GM21390 (cell line): ENCODE results near the gene ARSA.
"Not testable (repeated sequence)": the region's sequence is repeated elsewhere in the genome, so short reads cannot be mapped to it uniquely, and the experiment has no call there.

ENCODE experiments used
- ATAC-seq: cut with Tn5 transposase; IDR thresholded peaks from one replicate; pipeline ENCODE4 v1.9.1; 2021; ENCODE audit not compliant: unreplicated experiment

ARSA gene

DNA sequence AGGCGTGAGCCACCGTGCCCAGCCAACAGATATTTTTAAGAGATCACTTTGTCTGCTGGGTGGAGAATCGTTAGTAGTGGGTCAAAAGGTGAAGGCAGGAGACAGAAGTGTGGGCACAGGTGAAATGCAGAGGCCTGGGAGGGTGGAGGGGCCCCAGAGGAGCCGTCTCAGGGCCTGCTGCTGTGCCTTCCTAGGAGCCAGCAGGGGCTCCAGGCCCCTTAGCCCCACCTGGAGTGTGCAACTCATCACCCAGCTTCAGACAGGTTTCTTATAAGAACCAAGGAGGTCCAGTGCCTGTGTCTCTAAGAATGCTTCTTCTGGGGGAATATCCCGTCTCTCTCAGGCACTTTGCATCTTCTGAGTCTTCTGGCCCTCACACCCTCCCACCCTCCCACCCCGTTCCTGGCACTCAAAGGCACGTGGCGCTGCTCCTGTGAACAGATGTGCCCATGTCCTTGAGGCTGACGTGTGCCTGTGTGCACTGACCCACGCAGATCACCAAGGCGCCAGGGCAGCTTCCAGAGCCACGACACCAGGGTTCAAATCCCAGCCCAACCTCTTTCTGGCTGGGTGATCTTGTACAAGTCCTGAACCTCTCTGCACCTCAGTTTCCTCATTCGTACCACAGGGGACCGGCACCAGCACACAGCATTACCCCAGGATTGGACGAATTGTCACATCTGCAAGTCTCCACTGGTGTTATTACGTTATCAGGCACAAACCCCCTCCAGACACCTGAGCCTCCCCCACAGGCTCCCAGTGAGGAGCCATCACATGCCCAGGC is 3.4 kb downstream of the ARSA start:
- no peak for ATAC-seq

- no peak for ATAC-seq
Measured at GRCh38 chr22:50622723-50623327, 5.1 kb downstream of the ARSA start.

DNA sequence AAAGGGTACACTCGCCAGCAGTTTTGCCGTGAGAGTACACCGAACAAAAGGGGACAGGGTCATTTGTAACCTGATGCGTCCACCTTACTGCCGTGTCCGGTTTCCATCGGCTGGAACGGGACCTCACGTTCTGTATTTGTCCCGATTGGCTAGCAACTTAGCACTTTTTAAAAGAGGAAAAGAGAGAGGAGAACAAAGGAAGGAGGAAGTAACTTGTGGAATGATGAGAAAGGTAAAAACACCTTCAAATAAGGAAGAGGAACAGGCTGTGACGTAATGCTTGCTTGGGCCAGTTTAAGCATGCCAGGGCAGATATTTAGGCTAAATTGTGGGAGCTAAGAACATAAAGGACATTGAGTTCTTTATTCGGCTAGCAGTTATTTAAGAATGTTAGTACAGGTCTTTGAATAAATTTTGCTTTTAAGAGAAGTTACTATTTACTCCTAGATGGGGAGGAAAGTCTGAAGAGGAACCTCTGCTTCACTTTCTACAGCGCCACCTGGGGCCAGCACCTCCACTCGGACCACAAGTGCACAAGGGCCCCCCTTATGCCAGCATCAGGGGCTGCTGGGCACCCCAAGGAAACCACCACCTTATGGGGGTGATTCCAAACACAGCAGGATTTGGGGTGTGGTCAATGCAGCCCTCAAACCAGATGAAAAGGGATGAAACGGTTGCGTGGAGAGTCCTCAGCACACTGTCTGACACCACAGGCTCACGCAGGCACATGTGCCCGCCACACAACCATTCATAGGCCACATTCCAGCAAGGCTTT is 5.8 kb downstream of the ARSA start:
- no peak for ATAC-seq

DNA sequence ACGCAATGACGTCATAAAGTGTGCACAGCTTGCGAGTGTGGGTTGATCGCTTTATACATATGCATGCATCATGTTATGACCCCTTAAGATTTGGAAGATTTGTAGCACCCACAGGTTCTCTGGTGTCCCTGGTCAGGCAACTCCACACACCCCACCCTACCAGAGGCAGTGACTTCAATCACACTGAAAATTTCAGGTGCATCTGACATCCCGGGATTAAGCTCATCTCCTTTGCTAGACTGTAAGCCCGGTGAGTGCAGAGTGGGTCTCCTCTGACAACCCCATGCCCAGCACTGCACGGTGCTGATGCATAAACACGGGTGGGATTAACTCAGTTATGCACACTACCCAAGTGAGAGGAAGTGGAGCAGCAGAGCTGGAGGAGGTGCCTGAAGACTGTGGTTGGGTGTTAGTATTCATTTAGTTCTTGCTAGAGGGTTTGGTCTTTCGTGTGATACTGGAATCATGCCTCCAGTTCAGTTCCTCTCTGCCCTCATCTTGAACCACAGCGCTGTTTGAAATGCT is 6.5 kb downstream of the ARSA start:
- ATAC-seq, result peak; percentile 41

DNA sequence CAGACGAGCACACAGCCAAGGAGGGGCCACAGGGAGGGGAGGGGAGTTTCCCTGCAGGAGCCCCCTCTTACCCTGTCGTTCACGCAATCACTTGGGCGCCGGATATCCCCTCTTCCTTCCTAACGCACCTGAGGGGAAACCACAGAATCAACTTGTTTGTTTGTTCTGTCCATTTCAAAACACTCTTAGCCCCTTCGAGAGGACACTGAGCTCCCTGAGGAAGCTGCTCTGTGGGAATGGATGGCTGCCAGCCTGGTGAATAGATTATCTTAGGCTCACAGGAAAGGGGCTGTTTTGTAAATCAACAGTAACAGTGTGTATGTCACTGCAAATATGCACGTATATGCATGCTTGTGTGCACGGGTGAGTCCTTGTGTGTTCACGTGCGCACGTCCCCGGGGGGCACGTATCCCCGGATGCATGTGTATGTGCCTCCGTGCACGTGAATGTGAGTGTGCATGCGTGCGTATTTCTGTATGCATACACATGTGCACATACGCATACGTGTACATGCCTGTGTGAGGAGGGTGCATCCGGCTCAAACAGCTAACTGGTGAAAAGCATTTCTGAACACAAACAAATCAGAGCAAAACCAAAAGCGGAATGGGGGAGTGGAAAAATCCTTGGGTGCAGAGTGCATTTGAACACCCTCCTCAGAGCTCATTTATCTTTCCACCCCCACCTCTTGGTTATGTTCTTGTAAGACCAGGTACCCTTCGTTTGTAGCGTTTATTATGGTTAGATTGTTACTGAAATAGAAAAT is 7.2 kb downstream of the ARSA start:
- ATAC-seq, result peak; percentile 47

DNA sequence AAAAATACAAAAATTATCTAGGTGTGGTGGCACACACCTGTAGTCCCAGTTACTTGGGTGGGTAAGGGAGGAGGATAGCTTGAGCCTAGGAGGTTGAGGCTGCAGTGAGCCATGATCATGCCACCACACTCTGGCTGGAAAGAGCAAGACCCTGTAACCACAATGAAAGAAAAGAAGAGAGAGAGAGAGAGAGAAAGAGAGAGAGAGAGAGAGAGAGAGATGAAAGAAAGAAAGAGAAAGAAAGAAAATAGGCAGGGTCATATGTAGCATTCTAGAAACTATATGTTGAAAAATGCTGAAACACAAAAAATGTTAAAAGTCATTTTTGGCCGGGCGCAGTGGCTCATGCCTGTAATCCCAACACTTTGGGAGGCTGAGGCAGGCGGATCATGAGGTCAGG is 13.7 kb downstream of the ARSA start:
- ATAC-seq, result not testable (repeated sequence)

GRCh38 chr22:50613291-50613981 is 14.5 kb downstream of the ARSA start:
- ATAC-seq, result no peak

GRCh38 chr22:50612528-50613221 is 15.3 kb downstream of the ARSA start:
- ATAC-seq, result no peak

DNA sequence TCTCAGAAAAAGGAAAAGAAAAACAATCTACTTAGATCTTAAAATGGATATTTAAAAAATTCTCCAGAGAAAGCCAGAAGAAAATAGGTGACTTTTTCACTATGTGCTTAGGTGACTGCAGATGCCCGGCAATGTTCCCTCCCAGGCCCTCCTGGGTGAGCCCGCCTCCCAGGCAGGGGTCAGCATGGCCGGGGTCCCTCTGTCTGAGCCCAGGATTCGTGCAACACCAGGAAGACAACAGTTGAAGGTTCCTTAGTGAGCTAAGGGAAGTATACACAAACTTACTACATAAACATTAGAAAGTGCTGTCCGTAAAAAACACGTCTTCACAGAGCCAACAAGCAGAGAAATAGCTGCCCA is 15.8 kb downstream of the ARSA start:
- ATAC-seq, result no peak

DNA sequence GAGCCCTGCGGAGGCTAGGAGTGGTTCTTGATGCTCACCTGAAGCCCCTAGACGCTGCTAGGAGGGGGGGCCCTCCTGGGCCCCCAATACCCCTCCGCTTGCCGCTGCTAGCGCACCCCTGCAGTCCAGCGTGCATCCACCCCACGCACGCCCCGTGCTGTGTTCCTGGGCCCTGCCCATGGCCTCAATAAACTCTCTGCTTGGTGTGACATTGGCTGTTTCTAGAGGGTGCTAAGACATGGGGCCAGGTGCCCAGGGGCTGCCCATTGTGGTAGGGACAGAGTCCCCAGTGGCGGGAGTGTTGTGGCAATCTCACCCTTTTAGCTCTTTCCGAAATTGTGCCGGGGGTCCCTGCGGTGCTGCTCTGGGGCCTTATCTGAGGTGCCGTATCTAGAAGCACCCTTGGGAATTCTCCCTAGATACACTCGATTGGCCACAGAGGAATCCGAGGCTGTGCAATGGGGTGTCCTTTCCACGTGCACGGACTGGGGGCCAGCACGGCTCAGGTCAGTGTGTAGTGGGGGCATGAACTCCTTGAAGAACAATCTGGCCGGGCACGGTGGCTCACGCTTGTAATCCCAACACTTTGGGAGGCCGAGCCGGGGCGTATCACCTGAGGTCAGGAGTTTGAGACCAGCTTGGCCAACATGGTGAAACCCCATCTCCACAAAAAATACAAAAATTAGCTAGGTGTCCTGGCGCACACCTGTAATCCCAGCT is 16.5 kb downstream of the ARSA start:
- no peak for ATAC-seq

DNA sequence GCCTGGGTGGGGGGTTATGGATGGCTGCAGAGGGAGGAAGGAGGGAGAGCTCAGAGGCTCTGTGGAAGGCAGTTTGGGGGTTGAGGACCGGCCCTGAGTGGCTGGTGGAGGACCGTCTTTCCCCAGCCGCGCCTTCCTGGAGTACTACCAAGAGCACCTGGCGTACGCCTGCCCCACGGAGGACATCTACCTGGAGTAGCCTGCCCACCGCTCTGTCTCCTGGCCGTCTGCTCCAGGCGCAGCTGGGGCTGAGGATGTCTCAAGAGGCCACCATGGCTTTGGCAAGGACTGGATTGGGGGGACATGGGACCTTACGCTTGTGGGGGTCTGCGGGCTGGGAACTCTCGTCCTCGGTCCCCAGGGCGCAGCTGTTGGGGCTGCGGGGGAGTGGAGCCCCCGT is 17.4 kb downstream of the ARSA start:
- ATAC-seq, result no peak

GRCh38 chr22:50610041-50610451 is 17.9 kb downstream of the ARSA start:
- ATAC-seq, result no peak

DNA sequence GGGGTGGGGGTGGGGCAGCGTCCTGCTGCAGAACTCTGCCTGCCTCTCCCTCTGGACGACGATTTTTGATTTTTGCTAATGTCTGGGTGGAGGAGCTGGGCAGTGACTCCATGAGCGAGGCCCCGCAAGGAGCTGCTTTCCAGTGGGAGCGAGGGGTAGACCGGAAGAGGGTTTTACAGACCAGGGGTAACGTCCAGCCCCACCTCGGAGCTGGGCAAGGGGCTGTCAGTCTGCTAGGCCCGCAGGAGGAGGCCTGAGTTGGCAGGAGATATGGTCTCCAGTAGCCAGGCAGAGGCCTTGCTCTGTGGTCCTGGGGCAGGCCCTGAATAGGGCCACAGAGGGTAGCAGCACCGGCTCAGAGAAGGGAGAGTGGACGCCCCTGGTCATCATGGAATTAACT is 18.4 kb downstream of the ARSA start:
- ATAC-seq, result no peak

GRCh38 chr22:50608996-50609395 is 19.0 kb downstream of the ARSA start:
- ATAC-seq, result no peak

DNA sequence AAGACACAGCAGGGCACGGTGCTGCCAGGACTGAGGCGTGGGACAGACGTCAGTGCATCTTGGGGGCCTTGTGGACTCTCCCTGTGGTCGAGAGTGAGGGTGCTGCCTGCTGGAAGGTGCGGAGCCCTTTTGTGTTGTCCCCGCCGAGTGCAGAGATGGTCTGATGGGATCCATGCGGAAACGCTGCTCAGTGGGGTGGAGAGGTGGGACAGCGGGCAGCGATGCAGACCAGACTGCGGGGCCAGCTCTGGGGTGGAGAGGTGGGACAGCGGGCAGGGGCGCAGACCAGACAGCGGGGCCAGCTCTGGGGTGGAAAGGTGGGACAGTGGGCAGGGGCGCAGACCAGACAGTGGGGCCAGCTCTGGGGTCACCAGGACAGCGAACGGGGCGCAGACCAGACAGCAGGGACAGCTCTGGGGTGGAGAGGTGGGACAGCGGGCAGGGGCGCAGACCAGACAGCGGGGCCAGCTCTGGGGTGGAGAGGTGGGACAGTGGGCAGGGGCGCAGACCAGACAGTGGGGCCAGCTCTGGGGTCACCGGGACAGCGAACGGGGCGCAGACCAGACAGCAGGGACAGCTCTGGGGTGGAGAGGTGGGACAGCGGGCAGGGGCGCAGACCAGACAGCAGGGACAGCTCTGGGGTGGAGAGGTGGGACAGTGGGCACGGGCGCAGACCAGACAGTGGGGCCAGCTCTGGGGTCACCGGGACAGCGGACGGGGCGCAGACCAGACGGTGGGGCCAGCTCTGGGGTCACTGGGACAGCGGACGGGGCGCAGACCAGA is 19.7 kb downstream of the ARSA start:
- ATAC-seq, result not testable (repeated sequence)

DNA sequence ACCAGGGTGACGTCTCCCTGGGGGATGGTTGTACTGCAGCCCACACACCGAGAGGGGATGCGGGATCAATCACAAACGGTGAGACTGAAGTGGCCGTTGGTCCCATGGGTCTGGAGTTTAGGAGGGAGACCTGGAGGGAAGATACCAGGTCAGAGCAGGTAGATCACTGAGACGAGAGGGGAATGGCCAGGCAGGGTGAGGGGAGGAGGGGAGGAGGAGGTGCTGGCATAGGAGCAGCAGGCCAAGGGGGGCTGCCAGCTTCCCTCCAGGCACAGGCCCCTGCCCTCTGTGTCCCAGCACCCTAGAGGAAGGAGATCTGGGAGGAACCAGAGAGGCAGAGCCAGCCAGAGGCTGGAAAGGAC is 20.3 kb downstream of the ARSA start:
- no peak for ATAC-seq

DNA sequence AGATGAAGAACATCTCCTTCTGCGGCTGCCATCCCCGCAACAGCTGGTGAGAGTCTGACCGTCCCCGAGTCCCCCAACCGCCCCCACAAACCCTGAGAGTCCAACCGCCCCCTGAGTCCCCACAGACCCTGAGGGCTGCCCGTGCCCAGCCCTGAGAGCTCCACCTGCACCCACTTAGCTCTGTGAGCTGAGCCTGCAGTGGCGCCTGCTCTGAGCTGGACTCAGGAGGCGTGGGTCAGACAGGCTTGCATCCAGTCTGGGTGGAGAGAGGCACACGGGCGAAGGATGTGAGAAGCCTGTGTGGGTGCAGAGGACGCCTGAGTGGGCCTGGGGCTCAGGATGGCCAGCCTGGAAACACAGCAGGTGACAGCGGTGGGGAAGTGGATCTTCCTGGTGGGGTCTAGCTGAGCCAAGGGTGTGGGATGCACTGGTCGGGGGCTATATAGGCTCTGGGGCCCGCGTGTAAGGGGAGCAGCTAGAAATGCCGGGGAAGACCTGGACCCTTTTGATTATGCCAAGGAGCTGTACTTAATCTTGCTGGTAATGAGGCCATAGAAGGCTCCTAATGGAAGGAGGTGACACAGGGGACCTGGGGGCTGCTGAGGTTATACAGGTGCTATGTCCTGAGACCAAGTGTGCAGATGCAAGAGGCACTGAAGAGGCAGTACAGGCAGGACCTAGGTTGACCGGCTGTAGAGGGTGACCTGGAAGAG is 20.9 kb downstream of the ARSA start:
- no peak for ATAC-seq
